Liver (tissue), 2 donors: ENCODE data around the gene PCNT.

Experiments
- CTCF ChIP-seq: fragments of 150-350 bp; IDR thresholded peaks from 2 replicates; pipeline ENCODE4 v1.5.1; 2017; ENCODE audit warnings: improper control_type of control experiment, low read depth, low read length; ENCODE audit not compliant: missing input control
- MAX ChIP-seq: IDR thresholded peaks from 2 replicates; pipeline ENCODE4 v1.6.1; 2016; ENCODE audit warnings: antibody characterized with exemption
- donor health status: healthy.

GRCh38 chr21:46375560-46376230 lies 51.7 kb downstream of the PCNT start:
- no peak for TF ChIP-seq CTCF
- no peak for TF ChIP-seq MAX
